Activated CD8-positive, alpha-beta T cell treated with anti-CD3 and anti-CD28 coated beads, Interleukin-2, amount 10 ng/mL, durations not matched to agents 7 days and 5 days (primary cell): ENCODE measurements around the gene ANK2. TPM values are rescaled to one million over a fixed set of nuclear protein-coding genes. Genes with fewer than 3 reads are reported as not detected.
"Not testable (repeated sequence)": the region's sequence is repeated elsewhere in the genome, so short reads cannot be mapped to it uniquely, and the experiment has no call there.

ENCODE experiments used
- ATAC-seq: fragments of 150-1000 bp; cut with Tn5 transposase; one replicate; pipeline ENCODE4 v1.10.0; 2021; ENCODE audit warnings: moderate library complexity
- CTCF ChIA-PET: fragments of 350-600 bp; sonication (Branson Sonifier 250); formaldehyde crosslinking; loops from one replicate; lab custom pipeline; 2021; ENCODE audit warnings: antibody characterized with exemption; lab: Charles Lee
- POLR2A ChIA-PET: fragments of 350-600 bp; sonication (Branson Sonifier 250); formaldehyde crosslinking; loops from one replicate; lab custom pipeline; 2021; ENCODE audit warnings: antibody characterized with exemption; lab: Charles Lee
- DNase-seq: peaks from one replicate; pipeline ENCODE4 v3.0.0-alpha.2; 2020
- H3K27ac Mint-ChIP-seq: one replicate; pipeline ENCODE4 v1.8.0; 2021; ENCODE audit warnings: mild to moderate bottlenecking, mixed read lengths
- H3K27me3 Mint-ChIP-seq: one replicate; pipeline ENCODE4 v1.8.0; 2021; ENCODE audit warnings: low read depth, mixed read lengths
- H3K36me3 Mint-ChIP-seq: one replicate; pipeline ENCODE4 v1.8.0; 2021; ENCODE audit warnings: low read depth, mixed read lengths
- H3K4me1 Mint-ChIP-seq: one replicate; pipeline ENCODE4 v1.8.0; 2021; ENCODE audit warnings: low read depth, mixed read lengths
- H3K4me3 Mint-ChIP-seq: one replicate; pipeline ENCODE4 v1.8.0; 2021; ENCODE audit warnings: mild to moderate bottlenecking, mixed read lengths
- H3K9me3 Mint-ChIP-seq: one replicate; pipeline ENCODE4 v1.8.0; 2022; ENCODE audit warnings: mixed read lengths; ENCODE audit not compliant: insufficient read depth
- total RNA-seq, 2 experiments: library from RNA; stranded (reverse); gene quantifications; one replicate each; pipeline ENCODE4 v1.2.3, GENCODE V29; 2021

ANK2 gene
- total RNA-seq, 2 experiments from 2014 or later: 0.47 to 1.5 TPM

GRCh38 chr4:113244747-113245146 lies 195.3 kb downstream of the ANK2 start:
- ATAC-seq, H3K27ac Mint-ChIP-seq, DNase-seq, H3K4me1 Mint-ChIP-seq, H3K4me3 Mint-ChIP-seq, H3K9me3 Mint-ChIP-seq, H3K36me3 Mint-ChIP-seq, POLR2A ChIA-PET, CTCF ChIA-PET, H3K27me3 Mint-ChIP-seq: not testable (repeated sequence)

GRCh38 chr4:113248320-113248719 lies 198.9 kb downstream of the ANK2 start:
- Mint-ChIP-seq H3K9me3 (no peaks in the 10 kb centered on the region), H3K4me3 (no peak overlapping the region), H3K27me3 (peaks cover 4% of the 10 kb centered on the region), H3K4me1 (no peaks in the 10 kb centered on the region), H3K27ac (no peak overlapping the region), H3K36me3 (no peaks in the 10 kb centered on the region)
- ChIA-PET CTCF (no interaction called here), POLR2A (no interaction called here)
- DNase-seq: no peak
- no peak for ATAC-seq

- ChIA-PET POLR2A (no interaction called here), CTCF (no interaction called here)
- no peaks in the 10 kb centered on the region for H3K9me3 Mint-ChIP-seq
- no peak overlapping the region for H3K4me3 Mint-ChIP-seq
- H3K4me1 Mint-ChIP-seq: no peaks in the 10 kb centered on the region
- ATAC-seq: no peak
- peaks cover 4% of the 10 kb centered on the region for H3K27me3 Mint-ChIP-seq
- no peak for DNase-seq
- no peaks in the 10 kb centered on the region for H3K36me3 Mint-ChIP-seq
- no peak overlapping the region for H3K27ac Mint-ChIP-seq
Observed at GRCh38 chr4:113255628-113256027, 206.2 kb downstream of the ANK2 start.

GRCh38 chr4:113256946-113257345 lies 207.5 kb downstream of the ANK2 start:
- no peaks in the 10 kb centered on the region for H3K36me3 Mint-ChIP-seq
- ATAC-seq: no peak
- H3K4me3 Mint-ChIP-seq: no peak overlapping the region
- peaks cover 4% of the 10 kb centered on the region for H3K27me3 Mint-ChIP-seq
- no peaks in the 10 kb centered on the region for H3K9me3 Mint-ChIP-seq
- no peak for DNase-seq
- POLR2A ChIA-PET: no interaction called here
- H3K27ac Mint-ChIP-seq: no peak overlapping the region
- CTCF ChIA-PET: no interaction called here
- H3K4me1 Mint-ChIP-seq: no peaks in the 10 kb centered on the region

GRCh38 chr4:113260688-113261087 lies 211.2 kb downstream of the ANK2 start:
- Mint-ChIP-seq H3K4me3 (no peak overlapping the region), H3K9me3 (no peaks in the 10 kb centered on the region), H3K4me1 (no peaks in the 10 kb centered on the region), H3K27me3 (peaks cover 6% of the 10 kb centered on the region), H3K27ac (no peak overlapping the region), H3K36me3 (no peaks in the 10 kb centered on the region)
- no peak for DNase-seq
- ChIA-PET POLR2A (no interaction called here), CTCF (no interaction called here)
- no peak for ATAC-seq

GRCh38 chr4:113263274-113263673 lies 213.8 kb downstream of the ANK2 start:
- peaks cover 7% of the 10 kb centered on the region for H3K27me3 Mint-ChIP-seq
- no peak overlapping the region for H3K4me3 Mint-ChIP-seq
- no peak for DNase-seq
- POLR2A ChIA-PET: no interaction called here
- H3K9me3 Mint-ChIP-seq: no peaks in the 10 kb centered on the region
- no peaks in the 10 kb centered on the region for H3K4me1 Mint-ChIP-seq
- no peak for ATAC-seq
- CTCF ChIA-PET: no interaction called here
- H3K27ac Mint-ChIP-seq: no peak overlapping the region
- H3K36me3 Mint-ChIP-seq: no peaks in the 10 kb centered on the region

- H3K27me3 Mint-ChIP-seq: peaks cover 17% of the 10 kb centered on the region
- H3K9me3 Mint-ChIP-seq: no peaks in the 10 kb centered on the region
- no peak overlapping the region for H3K4me3 Mint-ChIP-seq
- no peaks in the 10 kb centered on the region for H3K36me3 Mint-ChIP-seq
- DNase-seq (no peak), ATAC-seq (no peak)
- ChIA-PET POLR2A (no interaction called here), CTCF (no interaction called here)
- no peaks in the 10 kb centered on the region for H3K4me1 Mint-ChIP-seq
- no peak overlapping the region for H3K27ac Mint-ChIP-seq
Observed at GRCh38 chr4:113270520-113271319, 221.3 kb downstream of the ANK2 start.

GRCh38 chr4:113272523-113272922 lies 223.1 kb downstream of the ANK2 start:
- no peak overlapping the region for H3K27ac Mint-ChIP-seq
- H3K36me3 Mint-ChIP-seq: no peaks in the 10 kb centered on the region
- no peak overlapping the region for H3K4me3 Mint-ChIP-seq
- no peak for DNase-seq
- H3K9me3 Mint-ChIP-seq: no peaks in the 10 kb centered on the region
- no peak for ATAC-seq
- ChIA-PET POLR2A (no interaction called here), CTCF (no interaction called here)
- peaks cover 17% of the 10 kb centered on the region for H3K27me3 Mint-ChIP-seq
- no peaks in the 10 kb centered on the region for H3K4me1 Mint-ChIP-seq

GRCh38 chr4:113273721-113274220 lies 224.3 kb downstream of the ANK2 start:
- Mint-ChIP-seq H3K27ac (no peak overlapping the region), H3K4me3 (no peak overlapping the region), H3K4me1 (no peaks in the 10 kb centered on the region), H3K36me3 (no peaks in the 10 kb centered on the region), H3K9me3 (no peaks in the 10 kb centered on the region), H3K27me3 (peaks cover 14% of the 10 kb centered on the region)
- DNase-seq: no peak
- POLR2A ChIA-PET: no interaction called here
- ATAC-seq: no peak
- CTCF ChIA-PET: no interaction called here

- H3K27me3 Mint-ChIP-seq: peaks cover 11% of the 10 kb centered on the region
- no peaks in the 10 kb centered on the region for H3K9me3 Mint-ChIP-seq
- H3K4me1 Mint-ChIP-seq: no peaks in the 10 kb centered on the region
- no peak for ATAC-seq
- H3K4me3 Mint-ChIP-seq: no peak overlapping the region
- ChIA-PET CTCF (no interaction called here), POLR2A (no interaction called here)
- DNase-seq: no peak
- no peak overlapping the region for H3K27ac Mint-ChIP-seq
- no peaks in the 10 kb centered on the region for H3K36me3 Mint-ChIP-seq
Observed at GRCh38 chr4:113276464-113277170, 227.2 kb downstream of the ANK2 start.

- no peak overlapping the region for H3K4me3 Mint-ChIP-seq
- peaks cover 2% of the 10 kb centered on the region for H3K27me3 Mint-ChIP-seq
- ChIA-PET POLR2A (no interaction called here), CTCF (interaction anchor here (0.6 to 1.0 kb wide), 4 partner anchors 8 to 15 kb away, joined by 3 to 4 read pairs (median 4); no protein-coding TSS in a partner anchor)
- H3K27ac Mint-ChIP-seq: no peak overlapping the region
- H3K9me3 Mint-ChIP-seq: no peaks in the 10 kb centered on the region
- no peaks in the 10 kb centered on the region for H3K4me1 Mint-ChIP-seq
- ATAC-seq: peak; percentile 91
- no peaks in the 10 kb centered on the region for H3K36me3 Mint-ChIP-seq
- DNase-seq: peak; percentile 79
Observed at GRCh38 chr4:113278324-113278934, 229.0 kb downstream of the ANK2 start.

- POLR2A ChIA-PET: no interaction called here
- H3K36me3 Mint-ChIP-seq: no peaks in the 10 kb centered on the region
- no peaks in the 10 kb centered on the region for H3K4me1 Mint-ChIP-seq
- DNase-seq (no peak), ATAC-seq (no peak)
- no peak overlapping the region for H3K4me3 Mint-ChIP-seq
- CTCF ChIA-PET: interaction anchor here (1.3 kb wide), 1 partner anchor 84 kb away, joined by 4 read pairs; no protein-coding TSS in a partner anchor
- H3K9me3 Mint-ChIP-seq: no peaks in the 10 kb centered on the region
- H3K27ac Mint-ChIP-seq: no peak overlapping the region
- peaks cover 4% of the 10 kb centered on the region for H3K27me3 Mint-ChIP-seq
Observed at GRCh38 chr4:113285501-113285900, 236.0 kb downstream of the ANK2 start.
